ENCODE data around the gene HMMR.

DNA sequence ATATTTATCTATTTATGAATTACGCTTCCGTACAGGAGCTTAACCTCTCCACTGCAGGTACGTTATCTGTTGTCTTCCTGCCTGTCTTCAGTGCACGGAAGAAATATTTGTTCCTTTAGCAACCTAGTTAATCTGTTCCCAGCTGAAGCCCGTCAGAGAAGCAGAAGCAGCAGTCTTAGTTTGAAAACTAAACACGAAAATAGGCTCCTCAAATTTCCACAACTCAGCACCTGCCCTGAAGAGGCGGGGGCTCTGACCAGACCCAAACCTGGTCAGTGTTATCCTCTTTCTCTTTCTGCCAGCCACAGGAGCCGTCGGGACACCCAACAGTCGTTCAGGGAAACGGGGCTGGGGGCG, 992 bp upstream of the HMMR start:
- no peak for TF ChIP-seq GATA1 (IDR thresholded peaks at IDR 0.05; ENCODE audit: low read depth, low read length)
- no peak for TF ChIP-seq POLR2A (IDR thresholded peaks at IDR 0.05; ENCODE audit: low read length)

All from erythroblast (primary cell).